ENCODE measurements around the gene DTNA.

GRCh38 chr18:34872066-34872465, 162.0 kb downstream of the DTNA start:
- TF ChIP-seq CTCF (IDR thresholded peaks at IDR 0.05) (no peak), POLR2A (IDR thresholded peaks at IDR 0.05) (no peak)

Measured in adrenal gland (tissue), 5 donors.